A549 (cell line): Measurements from ENCODE around the gene ARPP19.

Experiments
- CHD2 ChIP-seq: fragments of 150-350 bp; IDR thresholded peaks from 2 replicates; pipeline ENCODE4 v1.6.1; 2014; ENCODE audit warnings: low read length; ENCODE audit not compliant: partially characterized antibody
- CTCF ChIP-seq: fragments of >200 bp; sonication (Bioruptor Twin); formaldehyde crosslinking; IDR thresholded peaks from 3 replicates; pipeline ENCODE4 v1.5.1; 2016
- POLR2AphosphoS2 ChIP-seq: conservative IDR thresholded peaks from 2 replicates; pipeline ENCODE4 v1.6.1; 2012; ENCODE audit warnings: low read length, improper control_type of control experiment, inconsistent platforms
- SMC3 ChIP-seq: fragments of >200 bp; sonication (Bioruptor Twin); formaldehyde crosslinking; IDR thresholded peaks from 3 replicates; pipeline ENCODE4 v1.6.1; 2018; ENCODE audit warnings: inconsistent platforms
- TF ChIP-seq, protein P1 (sequence below): fragments of 250-450 bp; sonication (Bioruptor Pico); IDR thresholded peaks from 2 replicates; pipeline ENCODE4 v1.5.0; 2021; ENCODE audit warnings: mild to moderate bottlenecking, moderate library complexity, borderline replicate concordance

DNA sequence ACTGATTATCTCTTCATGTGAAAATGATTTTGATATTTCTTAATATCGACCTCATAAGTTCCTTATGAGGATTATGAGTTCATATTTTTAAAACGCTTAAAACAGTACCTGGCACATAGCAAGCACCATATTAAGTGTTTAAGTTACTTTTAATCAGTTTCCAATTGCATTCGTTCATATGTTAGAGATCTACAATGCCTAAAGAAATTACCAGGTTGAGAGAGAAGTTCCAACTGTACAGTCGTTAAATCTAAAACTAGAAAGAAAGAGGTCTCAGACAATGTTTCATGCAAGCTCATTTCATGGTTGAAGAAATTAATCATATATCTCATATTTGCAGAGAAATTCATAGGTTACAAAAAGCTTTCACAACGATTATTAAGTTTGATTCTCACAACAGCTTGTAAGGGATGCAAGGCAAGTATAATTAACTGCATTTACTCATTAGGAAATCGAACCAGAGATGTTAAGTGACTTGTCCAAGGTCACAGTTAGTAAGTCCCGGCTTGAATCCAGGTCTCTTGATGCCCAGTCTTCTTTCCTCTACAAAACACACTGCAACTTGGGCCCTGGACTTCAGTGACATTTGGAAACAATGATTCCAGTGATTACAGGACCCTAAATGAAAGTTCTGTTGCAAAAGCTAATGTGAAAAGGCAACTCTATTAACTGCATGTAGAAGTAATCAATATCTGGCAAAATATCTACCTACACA is 41.5 kb downstream of the ARPP19 start:
- no peak for TF ChIP-seq POLR2AphosphoS2
- no peak for TF ChIP-seq CTCF
- TF ChIP-seq, protein P1, sequence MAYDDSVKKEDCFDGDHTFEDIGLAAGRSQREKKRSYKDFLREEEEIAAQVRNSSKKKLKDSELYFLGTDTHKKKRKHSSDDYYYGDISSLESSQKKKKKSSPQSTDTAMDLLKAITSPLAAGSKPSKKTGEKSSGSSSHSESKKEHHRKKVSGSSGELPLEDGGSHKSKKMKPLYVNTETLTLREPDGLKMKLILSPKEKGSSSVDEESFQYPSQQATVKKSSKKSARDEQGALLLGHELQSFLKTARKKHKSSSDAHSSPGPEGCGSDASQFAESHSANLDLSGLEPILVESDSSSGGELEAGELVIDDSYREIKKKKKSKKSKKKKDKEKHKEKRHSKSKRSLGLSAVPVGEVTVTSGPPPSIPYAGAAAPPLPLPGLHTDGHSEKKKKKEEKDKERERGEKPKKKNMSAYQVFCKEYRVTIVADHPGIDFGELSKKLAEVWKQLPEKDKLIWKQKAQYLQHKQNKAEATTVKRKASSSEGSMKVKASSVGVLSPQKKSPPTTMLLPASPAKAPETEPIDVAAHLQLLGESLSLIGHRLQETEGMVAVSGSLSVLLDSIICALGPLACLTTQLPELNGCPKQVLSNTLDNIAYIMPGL, result no peak
- TF ChIP-seq SMC3, result no peak
- TF ChIP-seq CHD2, result no peak
